ENCODE measurements around the gene DCC. TPM values are rescaled to one million over a fixed set of nuclear protein-coding genes. Genes with fewer than 3 reads are reported as not detected.
"Not testable (repeated sequence)": the region's sequence is repeated elsewhere in the genome, so short reads cannot be mapped to it uniquely, and the experiment has no call there.

Gene DCC
- total RNA-seq, 1 experiment from 2014 or later, result not detected

DNA sequence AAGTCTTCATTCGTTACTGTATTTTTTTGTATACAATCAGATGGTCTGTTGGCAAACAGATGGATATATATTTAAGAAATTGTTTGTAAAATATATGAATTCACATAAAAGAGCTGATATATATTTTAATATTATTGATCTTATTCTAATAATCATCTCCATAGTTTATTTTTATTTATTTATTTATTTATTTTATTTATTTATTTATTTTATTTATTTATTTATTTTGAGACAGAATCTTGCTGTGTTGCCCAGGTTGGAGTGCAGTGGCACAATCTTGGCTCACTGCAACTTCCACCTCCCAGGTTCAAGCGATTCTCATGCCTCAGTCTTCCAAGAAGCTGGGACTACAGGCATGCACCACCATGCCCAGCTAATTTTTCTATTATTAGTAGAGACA lies 1128.2 kb downstream of the DCC start:
- RAD21 ChIA-PET (ENCODE audit: low non-redundant PET in 1 of 2, low total read pairs in 2 of 2, uncharacterized antibody in 2 of 2, unreplicated experiment in 2 of 2); POLR2A ChIA-PET: not testable (repeated sequence)

DNA sequence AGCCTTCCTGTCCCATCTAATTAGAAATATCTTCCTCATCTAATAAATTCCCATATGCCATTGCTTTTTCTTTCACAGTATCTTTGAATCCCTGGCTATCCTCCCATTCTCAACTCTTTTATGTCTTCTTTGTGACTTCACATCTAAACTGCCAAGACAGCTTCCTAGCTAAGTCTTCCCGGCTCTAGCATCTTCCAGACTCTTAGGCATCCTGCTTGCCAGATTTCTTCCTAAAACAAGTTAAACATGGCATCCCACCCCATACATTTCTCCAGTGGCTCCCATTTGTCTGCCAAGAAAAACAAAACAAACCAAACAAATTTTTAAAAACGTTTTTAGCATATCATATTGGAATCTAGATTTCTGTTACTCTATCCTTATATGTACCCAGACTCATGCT lies 1132.5 kb downstream of the DCC start:
- H3K27me3 ChIP-seq (ENCODE audit: insufficient read depth, low read length), result no peaks in the 10 kb centered on the region
- no peaks in the 10 kb centered on the region for H3K79me2 ChIP-seq (ENCODE audit: insufficient read depth, low read length)
- H3K9me2 ChIP-seq (ENCODE audit: insufficient read depth), result no peaks in the 10 kb centered on the region
- POLR2A ChIA-PET, result no interaction called here
- H3K9me3 ChIP-seq (ENCODE audit: control insufficient read depth in 1 of 2, insufficient read depth in 1 of 2, low read depth in 1 of 2, low read length in 2 of 2), result peaks cover 8 to 15% of the 10 kb centered on the region in 2 experiments; a peak in 2 of 4 replicates
- CTCF ChIA-PET, result no interaction called here
- BruUV-seq (replicated peaks), result no TSS peak
- no peaks in the 10 kb centered on the region for H4K20me1 ChIP-seq (ENCODE audit: insufficient read depth)
- H3K27ac ChIP-seq (ENCODE audit: low read depth, low read length), result no peak overlapping the region
- H3K4me3 ChIP-seq (replicated peaks in 1 of 2; ENCODE audit: low read depth in 1 of 2, low read length in 2 of 2), result no peak overlapping the region
- no peak overlapping the region for H3K9ac ChIP-seq (ENCODE audit: low read length)
- no peak overlapping the region for H3K4me2 ChIP-seq (ENCODE audit: low read length)
- DNase-seq (ENCODE audit: low read depth, low spot score) (no peak), ATAC-seq (no peak)
- no peaks in the 10 kb centered on the region for H3K36me3 ChIP-seq (ENCODE audit: control insufficient read depth in 1 of 2, insufficient read depth in 2 of 2, low read length in 2 of 2)
- intact Hi-C loops (cut with micrococcal nuclease), result no loop called here
- no peak overlapping the region for H2AFZ ChIP-seq (ENCODE audit: low read depth, low read length, poor library complexity, severe bottlenecking)
- no peak for TF ChIP-seq SIN3A (IDR thresholded peaks at IDR 0.05; ENCODE audit: low read depth)
- TF ChIP-seq, protein P1, sequence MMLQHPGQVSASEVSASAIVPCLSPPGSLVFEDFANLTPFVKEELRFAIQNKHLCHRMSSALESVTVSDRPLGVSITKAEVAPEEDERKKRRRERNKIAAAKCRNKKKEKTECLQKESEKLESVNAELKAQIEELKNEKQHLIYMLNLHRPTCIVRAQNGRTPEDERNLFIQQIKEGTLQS (IDR thresholded peaks at IDR 0.05), result no peak
- TF ChIP-seq POLR2A (IDR thresholded peaks at IDR 0.05; ENCODE audit: borderline replicate concordance, extremely low read depth, insufficient read depth, insufficient read length), result no peak
- RAD21 ChIA-PET (ENCODE audit: low non-redundant PET in 1 of 2, low total read pairs in 2 of 2, uncharacterized antibody in 2 of 2, unreplicated experiment in 2 of 2), result no interaction called here
- H3K4me1 ChIP-seq (ENCODE audit: control insufficient read depth in 1 of 2, insufficient read depth in 2 of 2, low read length in 2 of 2), result no peaks in the 10 kb centered on the region

More for the DNA sequence above, 1128.2 kb downstream of the DCC start:
- H3K27me3 ChIP-seq (ENCODE audit: insufficient read depth, low read length); H3K79me2 ChIP-seq (ENCODE audit: insufficient read depth, low read length); DNase-seq (ENCODE audit: low read depth, low spot score); H4K20me1 ChIP-seq (ENCODE audit: insufficient read depth); H3K4me1 ChIP-seq (ENCODE audit: control insufficient read depth in 1 of 2, insufficient read depth in 2 of 2, low read length in 2 of 2); BruUV-seq (replicated peaks); CTCF ChIA-PET; H3K4me2 ChIP-seq (ENCODE audit: low read length); H3K4me3 ChIP-seq (replicated peaks in 1 of 2; ENCODE audit: low read depth in 1 of 2, low read length in 2 of 2); intact Hi-C loops (cut with micrococcal nuclease); H3K36me3 ChIP-seq (ENCODE audit: control insufficient read depth in 1 of 2, insufficient read depth in 2 of 2, low read length in 2 of 2); H3K27ac ChIP-seq (ENCODE audit: low read depth, low read length); H2AFZ ChIP-seq (ENCODE audit: low read depth, low read length, poor library complexity, severe bottlenecking); H3K9me2 ChIP-seq (ENCODE audit: insufficient read depth); ATAC-seq; H3K9ac ChIP-seq (ENCODE audit: low read length): not testable (repeated sequence)
- peaks cover 3 to 15% of the 10 kb centered on the region in 2 experiments; a peak in 2 of 4 replicates for H3K9me3 ChIP-seq (ENCODE audit: control insufficient read depth in 1 of 2, insufficient read depth in 1 of 2, low read depth in 1 of 2, low read length in 2 of 2)

DNA sequence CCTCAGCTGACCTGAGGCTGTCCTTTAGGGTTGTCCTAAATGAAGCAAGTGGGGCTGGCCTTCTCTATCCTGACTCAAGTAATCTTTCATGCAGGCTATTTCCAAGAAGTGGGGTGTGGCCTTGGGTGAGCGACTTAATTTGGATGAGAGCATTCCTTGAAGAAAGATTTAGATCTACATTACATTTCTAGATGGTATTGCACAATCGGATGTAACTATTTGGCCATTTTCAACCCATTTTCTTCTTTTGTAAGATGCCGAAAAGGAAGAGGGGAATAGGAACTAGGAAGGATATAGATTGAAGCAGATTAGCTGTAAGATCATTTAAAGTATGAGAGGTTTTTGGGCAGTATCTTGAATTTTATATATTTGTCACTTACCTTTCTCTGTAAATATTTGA lies 1138.2 kb downstream of the DCC start:
- POLR2A ChIA-PET, result no interaction called here
- no peak overlapping the region for H3K4me2 ChIP-seq (ENCODE audit: low read length)
- no peaks in the 10 kb centered on the region for H4K20me1 ChIP-seq (ENCODE audit: insufficient read depth)
- H3K9ac ChIP-seq (ENCODE audit: low read length), result no peak overlapping the region
- no TSS peak for BruUV-seq (replicated peaks)
- intact Hi-C loops (cut with micrococcal nuclease), result no loop called here
- ATAC-seq (no peak), DNase-seq (ENCODE audit: low read depth, low spot score) (no peak)
- no peaks in the 10 kb centered on the region for H3K27me3 ChIP-seq (ENCODE audit: insufficient read depth, low read length)
- no peaks in the 10 kb centered on the region for H3K9me2 ChIP-seq (ENCODE audit: insufficient read depth)
- H3K9me3 ChIP-seq (ENCODE audit: control insufficient read depth in 1 of 2, insufficient read depth in 1 of 2, low read depth in 1 of 2, low read length in 2 of 2), result peaks cover 8 to 14% of the 10 kb centered on the region in 2 experiments; a peak in 2 of 4 replicates
- RAD21 ChIA-PET (ENCODE audit: low non-redundant PET in 1 of 2, low total read pairs in 2 of 2, uncharacterized antibody in 2 of 2, unreplicated experiment in 2 of 2), result no interaction called here
- H3K4me1 ChIP-seq (ENCODE audit: control insufficient read depth in 1 of 2, insufficient read depth in 2 of 2, low read length in 2 of 2), result no peaks in the 10 kb centered on the region
- CTCF ChIA-PET, result no interaction called here
- no peaks in the 10 kb centered on the region for H3K36me3 ChIP-seq (ENCODE audit: control insufficient read depth in 1 of 2, insufficient read depth in 2 of 2, low read length in 2 of 2)
- H3K27ac ChIP-seq (ENCODE audit: low read depth, low read length), result no peak overlapping the region
- no peak overlapping the region for H2AFZ ChIP-seq (ENCODE audit: low read depth, low read length, poor library complexity, severe bottlenecking)
- TF ChIP-seq RAD21 (IDR thresholded peaks at IDR 0.05; ENCODE audit: low read depth) (no peak), CEBPB (IDR thresholded peaks at IDR 0.05; ENCODE audit: low read depth) (no peak), ZFX (IDR thresholded peaks at IDR 0.05) (no peak), JUND (IDR thresholded peaks at IDR 0.05) (no peak), SP1 (IDR thresholded peaks at IDR 0.05; ENCODE audit: low read depth) (no peak), TCF7L2 (IDR thresholded peaks at IDR 0.05; ENCODE audit: borderline replicate concordance, extremely low read depth, insufficient read depth, insufficient read length) (no peak), EZH2 (IDR thresholded peaks at IDR 0.05) (no peak), ELF1 (IDR thresholded peaks at IDR 0.05; ENCODE audit: borderline replicate concordance, low read depth) (no peak), SIN3A (IDR thresholded peaks at IDR 0.05; ENCODE audit: low read depth) (no peak)
- TF ChIP-seq, protein P2, sequence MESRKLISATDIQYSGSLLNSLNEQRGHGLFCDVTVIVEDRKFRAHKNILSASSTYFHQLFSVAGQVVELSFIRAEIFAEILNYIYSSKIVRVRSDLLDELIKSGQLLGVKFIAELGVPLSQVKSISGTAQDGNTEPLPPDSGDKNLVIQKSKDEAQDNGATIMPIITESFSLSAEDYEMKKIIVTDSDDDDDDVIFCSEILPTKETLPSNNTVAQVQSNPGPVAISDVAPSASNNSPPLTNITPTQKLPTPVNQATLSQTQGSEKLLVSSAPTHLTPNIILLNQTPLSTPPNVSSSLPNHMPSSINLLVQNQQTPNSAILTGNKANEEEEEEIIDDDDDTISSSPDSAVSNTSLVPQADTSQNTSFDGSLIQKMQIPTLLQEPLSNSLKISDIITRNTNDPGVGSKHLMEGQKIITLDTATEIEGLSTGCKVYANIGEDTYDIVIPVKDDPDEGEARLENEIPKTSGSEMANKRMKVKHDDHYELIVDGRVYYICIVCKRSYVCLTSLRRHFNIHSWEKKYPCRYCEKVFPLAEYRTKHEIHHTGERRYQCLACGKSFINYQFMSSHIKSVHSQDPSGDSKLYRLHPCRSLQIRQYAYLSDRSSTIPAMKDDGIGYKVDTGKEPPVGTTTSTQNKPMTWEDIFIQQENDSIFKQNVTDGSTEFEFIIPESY (IDR thresholded peaks at IDR 0.05; ENCODE audit: extremely low read depth, insufficient replicate concordance, low read length), result no peak
- TF ChIP-seq, protein P1 (IDR thresholded peaks at IDR 0.05), result no peak
- no peaks in the 10 kb centered on the region for H3K79me2 ChIP-seq (ENCODE audit: insufficient read depth, low read length)
- H3K4me3 ChIP-seq (replicated peaks in 1 of 2; ENCODE audit: low read depth in 1 of 2, low read length in 2 of 2), result no peak overlapping the region

All from HCT116 (cell line).